Kidney epithelial cell (primary cell): Measurements from ENCODE around the gene FILIP1. TPM values are rescaled to one million over a fixed set of nuclear protein-coding genes. Genes with fewer than 3 reads are reported as not detected.

Experiments used
- DNase-seq: peaks from one replicate; pipeline ENCODE4 v3.0.0-alpha.2; 2010; ENCODE audit warnings: low read depth
- H3K27me3 ChIP-seq: 2 replicates; pipeline ENCODE4 v1.6.0; 2011; ENCODE audit warnings: low read length; ENCODE audit not compliant: control insufficient read depth, insufficient read depth
- H3K36me3 ChIP-seq: 2 replicates; pipeline ENCODE4 v1.5.1; 2011; ENCODE audit warnings: low read length; ENCODE audit not compliant: control insufficient read depth, insufficient read depth
- H3K4me3 ChIP-seq: 2 replicates; pipeline ENCODE4 v1.5.1; 2011; ENCODE audit warnings: low read depth, mild to moderate bottlenecking, control low read depth, low read length
- CTCF ChIP-seq: IDR thresholded peaks from 2 replicates; pipeline ENCODE4 v1.5.1; 2011; ENCODE audit warnings: mild to moderate bottlenecking, moderate library complexity, low read length, control low read depth, inconsistent platforms; ENCODE audit not compliant: insufficient read depth, poor library complexity, severe bottlenecking
- total RNA-seq: library from RNA; depleted of rRNA; stranded (reverse); fragments of >200 nt; gene quantifications from 2 replicates; pipeline ENCODE4 v1.2.3, GENCODE V29; 2015

Gene FILIP1
- 0.04 and 0.21 TPM in 2 replicates for total RNA-seq

GRCh38 chr6:75493400-75494064 is at the start of gene FILIP1:
Gene FILIP1, minus strand, starts transcription at chr6:75493800. Its CDS starts 78,828 bp downstream, at chr6:75414972.
- H3K36me3 ChIP-seq, result no peaks in the 10 kb centered on the region
- DNase-seq, result peak; percentile 23

GRCh38 chr6:75543311-75543710 is 49.7 kb upstream of the FILIP1 start:
- no peak for TF ChIP-seq CTCF
- no peak for DNase-seq
- no peaks in the 10 kb centered on the region for H3K27me3 ChIP-seq
- no peaks in the 10 kb centered on the region for H3K36me3 ChIP-seq
- no peak overlapping the region for H3K4me3 ChIP-seq

More at GRCh38 chr6:75493400-75494064, at the start of gene FILIP1:
- H3K4me3 ChIP-seq, result peak within 1 kb of the TSS; percentile 18
- no peaks in the 10 kb centered on the region for H3K27me3 ChIP-seq
- TF ChIP-seq CTCF, result no peak

GRCh38 chr6:75539136-75539535 is 45.5 kb upstream of the FILIP1 start:
- Histone ChIP-seq H3K4me3 (no peak overlapping the region), H3K36me3 (no peaks in the 10 kb centered on the region), H3K27me3 (no peaks in the 10 kb centered on the region)
- no peak for TF ChIP-seq CTCF
- no peak for DNase-seq

GRCh38 chr6:75532521-75532920 is 38.9 kb upstream of the FILIP1 start:
- Histone ChIP-seq H3K27me3 (no peaks in the 10 kb centered on the region), H3K36me3 (no peaks in the 10 kb centered on the region), H3K4me3 (no peak overlapping the region)
- no peak for TF ChIP-seq CTCF
- DNase-seq, result peak; percentile 19

- TF ChIP-seq CTCF, result no peak
- Histone ChIP-seq H3K4me3 (no peak overlapping the region), H3K27me3 (no peaks in the 10 kb centered on the region), H3K36me3 (no peaks in the 10 kb centered on the region)
- no peak for DNase-seq
These were observed 37.6 kb upstream of the FILIP1 start for GRCh38 chr6:75531174-75531573.

GRCh38 chr6:75530696-75531095 is 37.1 kb upstream of the FILIP1 start:
- TF ChIP-seq CTCF, result no peak
- no peak for DNase-seq
- no peak overlapping the region for H3K4me3 ChIP-seq
- H3K36me3 ChIP-seq, result no peaks in the 10 kb centered on the region
- no peaks in the 10 kb centered on the region for H3K27me3 ChIP-seq
